Activated T-cell treated with anti-CD3 and anti-CD28 coated beads, Interleukin-2, amount 50 U/mL, for 24 hours (primary cell): Measurements from ENCODE around the gene MAPKAPK5.

Experiments
- DNase-seq: peaks from one replicate; pipeline ENCODE4 v3.0.0-alpha.2; 2020
- H3K27ac Mint-ChIP-seq: 2 replicates; pipeline ENCODE4 v1.8.0; 2020; ENCODE audit warnings: mild to moderate bottlenecking, mixed read lengths
- H3K27me3 Mint-ChIP-seq: 2 replicates; pipeline ENCODE4 v1.8.0; 2020; ENCODE audit warnings: mixed read lengths
- H3K36me3 Mint-ChIP-seq: 2 replicates; pipeline ENCODE4 v1.8.0; 2020; ENCODE audit warnings: low read depth, mixed read lengths
- H3K4me1 Mint-ChIP-seq: 2 replicates; pipeline ENCODE4 v1.8.0; 2020; ENCODE audit warnings: low read depth, mixed read lengths
- H3K4me3 Mint-ChIP-seq: 2 replicates; pipeline ENCODE4 v1.8.0; 2020; ENCODE audit warnings: mild to moderate bottlenecking, moderate library complexity, mixed read lengths
- H3K9me3 Mint-ChIP-seq: 2 replicates; pipeline ENCODE4 v1.8.0; 2020; ENCODE audit warnings: mixed read lengths

The MAPKAPK5 gene

GRCh38 chr12:111842556-111843396, 748 bp downstream of the MAPKAPK5 start:
- H3K4me1 Mint-ChIP-seq = peaks cover 62% of the 10 kb centered on the region
- peak overlapping the region; percentile 94 for H3K4me3 Mint-ChIP-seq
- no peaks in the 10 kb centered on the region for H3K9me3 Mint-ChIP-seq
- no peaks in the 10 kb centered on the region for H3K27me3 Mint-ChIP-seq
- peak overlapping the region; percentile 98 for H3K27ac Mint-ChIP-seq
- peaks cover 89% of the 10 kb centered on the region for H3K36me3 Mint-ChIP-seq
- DNase-seq = no peak

GRCh38 chr12:111846016-111846415, 4.0 kb downstream of the MAPKAPK5 start:
- Mint-ChIP-seq H3K27ac (peak overlapping the region; percentile 88), H3K9me3 (no peaks in the 10 kb centered on the region), H3K4me1 (peaks cover 53% of the 10 kb centered on the region), H3K4me3 (no peak overlapping the region), H3K36me3 (peaks cover 86% of the 10 kb centered on the region), H3K27me3 (no peaks in the 10 kb centered on the region)
- DNase-seq = no peak

GRCh38 chr12:111850526-111850925, 8.5 kb downstream of the MAPKAPK5 start:
- Mint-ChIP-seq H3K27ac (no peak overlapping the region), H3K9me3 (no peaks in the 10 kb centered on the region), H3K4me1 (peaks cover 55% of the 10 kb centered on the region), H3K36me3 (peaks cover 82% of the 10 kb centered on the region), H3K4me3 (no peak overlapping the region), H3K27me3 (no peaks in the 10 kb centered on the region)
- DNase-seq = no peak

GRCh38 chr12:111858186-111858585, 16.2 kb downstream of the MAPKAPK5 start:
- H3K27ac Mint-ChIP-seq = no peak overlapping the region
- no peaks in the 10 kb centered on the region for H3K27me3 Mint-ChIP-seq
- peaks cover 55% of the 10 kb centered on the region for H3K36me3 Mint-ChIP-seq
- no peaks in the 10 kb centered on the region for H3K9me3 Mint-ChIP-seq
- H3K4me3 Mint-ChIP-seq = no peak overlapping the region
- peaks cover 51% of the 10 kb centered on the region for H3K4me1 Mint-ChIP-seq
- no peak for DNase-seq

GRCh38 chr12:111858778-111859177, 16.8 kb downstream of the MAPKAPK5 start:
- H3K9me3 Mint-ChIP-seq = no peaks in the 10 kb centered on the region
- no peak for DNase-seq
- no peak overlapping the region for H3K4me3 Mint-ChIP-seq
- peaks cover 55% of the 10 kb centered on the region for H3K36me3 Mint-ChIP-seq
- H3K27ac Mint-ChIP-seq = no peak overlapping the region
- peaks cover 49% of the 10 kb centered on the region for H3K4me1 Mint-ChIP-seq
- H3K27me3 Mint-ChIP-seq = no peaks in the 10 kb centered on the region

- Mint-ChIP-seq H3K4me3 (no peak overlapping the region), H3K27ac (no peak overlapping the region)
Measured at GRCh38 chr12:111864913-111865312, 22.9 kb downstream of the MAPKAPK5 start.

GRCh38 chr12:111867531-111867930, 25.5 kb downstream of the MAPKAPK5 start:
- H3K4me1 Mint-ChIP-seq = peaks cover 4% of the 10 kb centered on the region
- no peaks in the 10 kb centered on the region for H3K9me3 Mint-ChIP-seq
- no peaks in the 10 kb centered on the region for H3K27me3 Mint-ChIP-seq
- H3K4me3 Mint-ChIP-seq = no peak overlapping the region
- no peak for DNase-seq
- H3K27ac Mint-ChIP-seq = peak overlapping the region; percentile 29
- peaks cover 85% of the 10 kb centered on the region for H3K36me3 Mint-ChIP-seq

More at GRCh38 chr12:111864913-111865312, 22.9 kb downstream of the MAPKAPK5 start:
- no peaks in the 10 kb centered on the region for H3K9me3 Mint-ChIP-seq
- DNase-seq = no peak
- H3K27me3 Mint-ChIP-seq = no peaks in the 10 kb centered on the region
- H3K36me3 Mint-ChIP-seq = peaks cover 75% of the 10 kb centered on the region
- peaks cover 19% of the 10 kb centered on the region for H3K4me1 Mint-ChIP-seq

GRCh38 chr12:111868676-111869588, 26.9 kb downstream of the MAPKAPK5 start:
- H3K36me3 Mint-ChIP-seq = peaks cover 91% of the 10 kb centered on the region
- H3K9me3 Mint-ChIP-seq = no peaks in the 10 kb centered on the region
- H3K27ac Mint-ChIP-seq = peak overlapping the region; percentile 29
- no peaks in the 10 kb centered on the region for H3K4me1 Mint-ChIP-seq
- no peaks in the 10 kb centered on the region for H3K27me3 Mint-ChIP-seq
- DNase-seq = no peak
- no peak overlapping the region for H3K4me3 Mint-ChIP-seq

- H3K27ac Mint-ChIP-seq = no peak overlapping the region
- peaks cover 92% of the 10 kb centered on the region for H3K36me3 Mint-ChIP-seq
- H3K4me1 Mint-ChIP-seq = no peaks in the 10 kb centered on the region
- DNase-seq = no peak
- H3K27me3 Mint-ChIP-seq = no peaks in the 10 kb centered on the region
- H3K4me3 Mint-ChIP-seq = no peak overlapping the region
- no peaks in the 10 kb centered on the region for H3K9me3 Mint-ChIP-seq
Measured at GRCh38 chr12:111869671-111870070, 27.6 kb downstream of the MAPKAPK5 start.

GRCh38 chr12:111870216-111870615, 28.2 kb downstream of the MAPKAPK5 start:
- Mint-ChIP-seq H3K4me1 (no peaks in the 10 kb centered on the region), H3K27ac (peak overlapping the region; percentile 22), H3K4me3 (no peak overlapping the region), H3K9me3 (no peaks in the 10 kb centered on the region), H3K36me3 (peaks cover 88% of the 10 kb centered on the region), H3K27me3 (no peaks in the 10 kb centered on the region)
- no peak for DNase-seq

GRCh38 chr12:111870706-111871105, 28.7 kb downstream of the MAPKAPK5 start:
- Mint-ChIP-seq H3K4me3 (no peak overlapping the region), H3K9me3 (no peaks in the 10 kb centered on the region), H3K27ac (peak overlapping the region; percentile 22), H3K36me3 (peaks cover 88% of the 10 kb centered on the region), H3K4me1 (no peaks in the 10 kb centered on the region), H3K27me3 (no peaks in the 10 kb centered on the region)
- no peak for DNase-seq

GRCh38 chr12:111873113-111873512, 31.1 kb downstream of the MAPKAPK5 start:
- DNase-seq = no peak
- no peak overlapping the region for H3K4me3 Mint-ChIP-seq
- H3K27ac Mint-ChIP-seq = no peak overlapping the region
- H3K36me3 Mint-ChIP-seq = peaks cover 85% of the 10 kb centered on the region
- H3K27me3 Mint-ChIP-seq = no peaks in the 10 kb centered on the region
- H3K4me1 Mint-ChIP-seq = no peaks in the 10 kb centered on the region
- no peaks in the 10 kb centered on the region for H3K9me3 Mint-ChIP-seq

GRCh38 chr12:111881716-111882115, 39.7 kb downstream of the MAPKAPK5 start:
- peak overlapping the region; percentile 37 for H3K27ac Mint-ChIP-seq
- DNase-seq = no peak
- no peaks in the 10 kb centered on the region for H3K9me3 Mint-ChIP-seq
- no peaks in the 10 kb centered on the region for H3K27me3 Mint-ChIP-seq
- H3K4me3 Mint-ChIP-seq = no peak overlapping the region
- H3K36me3 Mint-ChIP-seq = peaks cover 94% of the 10 kb centered on the region
- H3K4me1 Mint-ChIP-seq = no peaks in the 10 kb centered on the region

- Mint-ChIP-seq H3K27ac (peak overlapping the region; percentile 1), H3K27me3 (no peaks in the 10 kb centered on the region), H3K36me3 (peaks cover 95% of the 10 kb centered on the region), H3K4me3 (no peak overlapping the region), H3K4me1 (no peaks in the 10 kb centered on the region), H3K9me3 (no peaks in the 10 kb centered on the region)
- no peak for DNase-seq
Measured at GRCh38 chr12:111886662-111887545, 44.9 kb downstream of the MAPKAPK5 start.
